C4-2B (cell line): ENCODE data around the gene CACFD1.

Source experiments
- H3K27ac ChIP-seq: fragments of 450-650 bp; 2 replicates; pipeline ENCODE4 v1.5.1; 2017
- CTCF ChIP-seq: fragments of 450-650 bp; conservative IDR thresholded peaks from 2 replicates; pipeline ENCODE4 v1.5.1; 2017; ENCODE audit warnings: mild to moderate bottlenecking
- ZFX ChIP-seq: fragments of 450-650 bp; IDR thresholded peaks from 2 replicates; pipeline ENCODE4 v1.6.1; 2017

The CACFD1 gene

GRCh38 chr9:133429641-133430161 lies 30.1 kb upstream of the CACFD1 start:
- TF ChIP-seq ZFX (no peak), CTCF (no peak)
- H3K27ac ChIP-seq: no peak overlapping the region

GRCh38 chr9:133430244-133430643 lies 29.5 kb upstream of the CACFD1 start:
- TF ChIP-seq ZFX: no peak
- no peak for TF ChIP-seq CTCF
- no peak overlapping the region for H3K27ac ChIP-seq

- H3K27ac ChIP-seq: no peak overlapping the region
- TF ChIP-seq CTCF (no peak), ZFX (no peak)
Measured at GRCh38 chr9:133433351-133433843, 26.4 kb upstream of the CACFD1 start.

GRCh38 chr9:133436681-133437080 lies 23.1 kb upstream of the CACFD1 start:
- no peak overlapping the region for H3K27ac ChIP-seq
- TF ChIP-seq ZFX (no peak), CTCF (no peak)

- no peak for TF ChIP-seq CTCF
- no peak for TF ChIP-seq ZFX
- no peak overlapping the region for H3K27ac ChIP-seq
Measured at GRCh38 chr9:133437753-133438531, 21.8 kb upstream of the CACFD1 start.

GRCh38 chr9:133439337-133439736 lies 20.4 kb upstream of the CACFD1 start:
- TF ChIP-seq CTCF (no peak), ZFX (no peak)
- H3K27ac ChIP-seq: no peak overlapping the region

GRCh38 chr9:133440874-133441273 lies 18.9 kb upstream of the CACFD1 start:
- no peak for TF ChIP-seq ZFX
- TF ChIP-seq CTCF: no peak

More at GRCh38 chr9:133440874-133441273, 18.9 kb upstream of the CACFD1 start:
- H3K27ac ChIP-seq: no peak overlapping the region
